Gastrocnemius medialis (tissue), 4 donors: Measurements from ENCODE around the gene TNFRSF1A. TPM values are rescaled to one million over a fixed set of nuclear protein-coding genes. Genes with fewer than 3 reads are reported as not detected.

Source experiments
- ATAC-seq, 2 donors: fragments of 150-250 bp; one replicate each; pipeline ENCODE4 v1.9.1; 2016
- DNase-seq, 2 donors: peaks; one replicate each; pipeline ENCODE4 v3.0.0-alpha.2; 2019
- H3K27ac ChIP-seq, 4 donors: fragments of 200-600 bp; sonication (generic); 1 replicate in 1 of 4; 2 replicates in 3 of 4; pipeline ENCODE4 v1.5.1; 2016 to 2018; ENCODE audit warnings: mild to moderate bottlenecking in 2 of 4, moderate library complexity in 1 of 4
- H3K27me3 ChIP-seq, 3 donors: fragments of 200-600 bp; sonication (generic) in 2 of 3; 1 replicate in 1 of 3; 2 replicates in 2 of 3; pipeline versions ENCODE4 v1.5.1 to v1.6.0; 2016 to 2019; ENCODE audit warnings: mild to moderate bottlenecking in 1 of 3, moderate library complexity in 1 of 3
- H3K36me3 ChIP-seq, 2 donors: fragments of 200-600 bp; sonication (generic) in 1 of 2; one replicate each; pipeline ENCODE4 v1.5.1; 2017 to 2018
- H3K4me1 ChIP-seq, 2 donors: fragments of 200-600 bp; sonication (generic) in 1 of 2; one replicate each; pipeline ENCODE4 v1.5.1; 2016 to 2017; ENCODE audit warnings: mild to moderate bottlenecking in 2 of 2
- H3K4me3 ChIP-seq, 4 donors: fragments of 200-600 bp; sonication (generic) in 3 of 4; 1 replicate in 1 of 4; 2 replicates in 3 of 4; pipeline ENCODE4 v1.5.1; 2016 to 2019; ENCODE audit warnings: mild to moderate bottlenecking in 2 of 4
- H3K9me3 ChIP-seq, 3 donors: fragments of 200-600 bp; sonication (generic) in 2 of 3; 1 replicate in 1 of 3; 2 replicates in 2 of 3; pipeline ENCODE4 v1.5.1; 2016 to 2019
- CTCF ChIP-seq, 5 experiments: fragments of 450-650 bp in 3 of 5; fragments of 200-600 bp in 2 of 5; sonication (generic) in 2 of 5; IDR thresholded peaks in 4 of 5; conservative IDR thresholded peaks in 1 of 5; 1 replicate in 4 of 5; 2 replicates in 1 of 5; pipeline ENCODE4 v1.5.1; 2016 to 2019; ENCODE audit warnings: antibody characterized with exemption in 5 of 5, mild to moderate bottlenecking in 3 of 5, moderate library complexity in 3 of 5
- POLR2A ChIP-seq, 2 donors: fragments of 450-650 bp; IDR thresholded peaks; one replicate each; pipeline ENCODE4 v1.6.1; 2017; ENCODE audit warnings: antibody characterized with exemption in 2 of 2, mild to moderate bottlenecking in 2 of 2, moderate library complexity in 2 of 2
- in situ Hi-C, 4 donors: fragments of 200-750 bp; cut with MboI; loops; one replicate each; pipeline versions ENCODE4 v1.15.0 to v1.8.0; 2017; ENCODE audit warnings: low sequenced_read_pairs in 4 of 4
- intact Hi-C: fragments of 100-400 bp; cut with DNase I; formaldehyde crosslinking; loops from one replicate; pipeline ENCODE4 v1.15.1; 2023; ENCODE audit warnings: low total_unique reads
- total RNA-seq, 4 donors: library from RNA; depleted of rRNA; stranded (reverse); fragments of >200 nt; gene quantifications; one replicate each; pipeline versions ENCODE4 v1.1.0 to v1.2.3, GENCODE V29; 2016

Gene TNFRSF1A
- total RNA-seq, 4 donors from 2014 or later = 103 to 220 (median 193) TPM

GRCh38 chr12:6315704-6316597, 25.9 kb downstream of the TNFRSF1A start:
- in situ Hi-C loops (no loop called here), intact Hi-C loops (no loop called here)
- Histone ChIP-seq H3K4me1 (no peaks in the 10 kb centered on the region), H3K4me3 (no peak overlapping the region), H3K27ac (no peak overlapping the region), H3K27me3 (peaks cover 2 to 6% (median 5%) of the 10 kb centered on the region in 3 donors), H3K36me3 (no peaks in the 10 kb centered on the region), H3K9me3 (no peaks in the 10 kb centered on the region)
- no peak for TF ChIP-seq CTCF (IDR thresholded peaks at IDR 0.05 in 4 of 5, conservative IDR thresholded peaks at IDR 0.05 in 1 of 5)
- DNase-seq (peak in 1 of 2 donors; percentile 18), ATAC-seq (no peak)

- Histone ChIP-seq H3K9me3 (no peaks in the 10 kb centered on the region), H3K27ac (no peak overlapping the region), H3K4me3 (no peak overlapping the region), H3K27me3 (peaks cover 9 to 12% (median 12%) of the 10 kb centered on the region in 3 donors), H3K36me3 (no peaks in the 10 kb centered on the region), H3K4me1 (no peaks in the 10 kb centered on the region)
- TF ChIP-seq POLR2A (IDR thresholded peaks at IDR 0.05) (no peak), CTCF (IDR thresholded peaks at IDR 0.05 in 4 of 5, conservative IDR thresholded peaks at IDR 0.05 in 1 of 5) (no peak)
- intact Hi-C loops = no loop called here
- DNase-seq (no peak), ATAC-seq (no peak)
- in situ Hi-C loops = no loop called here
These were observed 26.7 kb downstream of the TNFRSF1A start for GRCh38 chr12:6315184-6315583.

GRCh38 chr12:6314776-6315175, 27.1 kb downstream of the TNFRSF1A start:
- Histone ChIP-seq H3K4me1 (no peaks in the 10 kb centered on the region), H3K27me3 (peaks cover 11 to 16% (median 16%) of the 10 kb centered on the region in 3 donors), H3K9me3 (no peaks in the 10 kb centered on the region), H3K4me3 (no peak overlapping the region), H3K36me3 (no peaks in the 10 kb centered on the region), H3K27ac (no peak overlapping the region)
- TF ChIP-seq POLR2A (IDR thresholded peaks at IDR 0.05) (no peak), CTCF (IDR thresholded peaks at IDR 0.05 in 4 of 5, conservative IDR thresholded peaks at IDR 0.05 in 1 of 5) (no peak)
- intact Hi-C loops = no loop called here
- ATAC-seq (no peak), DNase-seq (peak in 1 of 2 donors; percentile 20)
- in situ Hi-C loops = no loop called here

GRCh38 chr12:6313326-6313940, 28.4 kb downstream of the TNFRSF1A start:
- peaks cover 14 to 16% (median 16%) of the 10 kb centered on the region in 3 donors for H3K27me3 ChIP-seq
- DNase-seq = no peak
- H3K4me1 ChIP-seq = no peaks in the 10 kb centered on the region
- TF ChIP-seq POLR2A (IDR thresholded peaks at IDR 0.05) (no peak), CTCF (IDR thresholded peaks at IDR 0.05 in 4 of 5, conservative IDR thresholded peaks at IDR 0.05 in 1 of 5) (no peak)
- H3K27ac ChIP-seq = no peak overlapping the region
- intact Hi-C loops = no loop called here
- no peak overlapping the region for H3K4me3 ChIP-seq
- in situ Hi-C loops = no loop called here
- no peak for ATAC-seq
- no peaks in the 10 kb centered on the region for H3K36me3 ChIP-seq
- no peaks in the 10 kb centered on the region for H3K9me3 ChIP-seq
